HCT116 (cell line): Measurements from ENCODE around the gene TBC1D21. TPM values are rescaled to one million over a fixed set of nuclear protein-coding genes. Genes with fewer than 3 reads are reported as not detected.

Experiments used
- ATAC-seq: fragments of 200-7000 bp; cut with Tn5 transposase; 2 replicates; pipeline ENCODE4 v1.9.1; 2020; ENCODE audit warnings: mild to moderate bottlenecking, moderate library complexity
- BruUV-seq: library from RNA; stranded (reverse); fragments of 400-500 nt; replicated peaks from 2 replicates; lab custom pipeline; 2021; lab: Mats Ljungman, UMichigan
- CTCF ChIA-PET: fragments of 300-600 bp; sonication (Branson Sonifier 250); formaldehyde crosslinking; loops from one replicate; lab custom pipeline; 2021; ENCODE audit warnings: antibody characterized with exemption; lab: Charles Lee
- POLR2A ChIA-PET: fragments of 300-600, 350-600 bp; sonication (Branson Sonifier 250); formaldehyde crosslinking; loops from one replicate; lab custom pipeline; 2021; ENCODE audit warnings: antibody characterized with exemption; lab: Charles Lee
- RAD21 ChIA-PET, 2 experiments: fragments of 300-600 bp; sonication (Branson Sonifier 250); formaldehyde crosslinking; loops; one replicate each; lab custom pipeline; 2023; ENCODE audit warnings: low total read pairs in 2 of 2; ENCODE audit not compliant: uncharacterized antibody in 2 of 2, unreplicated experiment in 2 of 2, low non-redundant PET in 1 of 2; lab: Charles Lee
- DNase-seq: peaks from one replicate; pipeline ENCODE4 v3.0.0-alpha.2; 2010; ENCODE audit warnings: low read depth, low spot score
- H2AFZ ChIP-seq: fragments of 200-600 bp; shearing (Covaris generic), sonication (generic); 2 replicates; pipeline ENCODE4 v1.6.1; 2017; ENCODE audit warnings: low read depth, mixed run types, mixed read lengths, antibody characterized with exemption, low read length; ENCODE audit not compliant: poor library complexity, severe bottlenecking
- H3K27ac ChIP-seq: 2 replicates; pipeline ENCODE4 v1.5.1; 2012; ENCODE audit warnings: low read depth, low read length
- H3K27me3 ChIP-seq: fragments of 200-600 bp; sonication (generic); 2 replicates; pipeline ENCODE4 v1.6.1; 2016; ENCODE audit warnings: mixed run types, low read length, mixed read lengths; ENCODE audit not compliant: insufficient read depth
- H3K36me3 ChIP-seq, 2 experiments: fragments of 200-500 bp in 1 of 2; fragments of 200-600 bp in 1 of 2; sonication (Bioruptor generic) in 1 of 2; sonication (generic) in 1 of 2; 2 replicates each; pipeline versions ENCODE4 v1.5.1 to v1.6.1; 2014 to 2016; ENCODE audit warnings: low read length in 2 of 2, inconsistent platforms in 1 of 2, mixed read lengths in 1 of 2, mixed run types in 1 of 2; ENCODE audit not compliant: insufficient read depth in 2 of 2, control insufficient read depth in 1 of 2
- H3K4me1 ChIP-seq, 2 experiments: fragments of 200-600 bp in 1 of 2; sonication (generic) in 1 of 2; 2 replicates each; pipeline versions ENCODE4 v1.5.1 to v1.6.1; 2012 to 2017; ENCODE audit warnings: low read length in 2 of 2, inconsistent platforms in 1 of 2, mild to moderate bottlenecking in 1 of 2, mixed read lengths in 1 of 2, mixed run types in 1 of 2, moderate library complexity in 1 of 2; ENCODE audit not compliant: insufficient read depth in 2 of 2, control insufficient read depth in 1 of 2
- H3K4me2 ChIP-seq: fragments of 200-600 bp; sonication (generic); 2 replicates; pipeline ENCODE4 v1.6.1; 2017; ENCODE audit warnings: mixed run types, low read length, mixed read lengths
- H3K4me3 ChIP-seq, 2 experiments: fragments of 200-600 bp in 1 of 2; sonication (generic) in 1 of 2; replicated peaks in 1 of 2; 2 replicates each; pipeline ENCODE4 v1.5.1; 2011 to 2016; ENCODE audit warnings: low read length in 2 of 2, control low read depth in 1 of 2, low read depth in 1 of 2, mild to moderate bottlenecking in 1 of 2, mixed read lengths in 1 of 2, mixed run types in 1 of 2
- H3K79me2 ChIP-seq: fragments of 200-600 bp; sonication (generic); 2 replicates; pipeline ENCODE4 v1.6.1; 2017; ENCODE audit warnings: mild to moderate bottlenecking, mixed run types, low read length, moderate library complexity, mixed read lengths; ENCODE audit not compliant: insufficient read depth
- H3K9ac ChIP-seq: fragments of 200-600 bp; sonication (generic); 2 replicates; pipeline ENCODE4 v1.6.1; 2016; ENCODE audit warnings: low read length, mixed read lengths
- H3K9me2 ChIP-seq: fragments of 200-600 bp; sonication (generic), shearing (Covaris generic); 2 replicates; pipeline ENCODE4 v1.6.1; 2017; ENCODE audit warnings: mixed run types, mild to moderate bottlenecking, moderate library complexity; ENCODE audit not compliant: insufficient read depth
- H3K9me3 ChIP-seq, 2 experiments: fragments of 200-500 bp in 1 of 2; fragments of 200-600 bp in 1 of 2; sonication (Bioruptor generic) in 1 of 2; sonication (generic) in 1 of 2; 2 replicates each; pipeline ENCODE4 v1.6.1; 2014 to 2017; ENCODE audit warnings: low read length in 2 of 2, mixed read lengths in 2 of 2, inconsistent platforms in 1 of 2, low read depth in 1 of 2, mild to moderate bottlenecking in 1 of 2, mixed run types in 1 of 2, moderate library complexity in 1 of 2; ENCODE audit not compliant: control insufficient read depth in 1 of 2, insufficient read depth in 1 of 2
- H4K20me1 ChIP-seq: fragments of 200-600 bp; sonication (generic), shearing (Covaris generic); 2 replicates; pipeline ENCODE4 v1.6.1; 2017; ENCODE audit warnings: mixed run types, mild to moderate bottlenecking, moderate library complexity; ENCODE audit not compliant: insufficient read depth
- ATF3 ChIP-seq: IDR thresholded peaks from 2 replicates; pipeline ENCODE4 v1.6.1; 2012
- CEBPB ChIP-seq: IDR thresholded peaks from 2 replicates; pipeline ENCODE4 v1.6.1; 2012; ENCODE audit warnings: low read depth
- ELF1 ChIP-seq: IDR thresholded peaks from 2 replicates; pipeline ENCODE4 v1.6.1; 2012; ENCODE audit warnings: low read depth, borderline replicate concordance
- MAX ChIP-seq: IDR thresholded peaks from 2 replicates; pipeline ENCODE4 v1.6.1; 2012
- REST ChIP-seq: IDR thresholded peaks from 2 replicates; pipeline ENCODE4 v1.6.1; 2012; ENCODE audit warnings: low read depth
- SP1 ChIP-seq: IDR thresholded peaks from 2 replicates; pipeline ENCODE4 v1.6.1; 2012; ENCODE audit warnings: low read depth
- SRF ChIP-seq: IDR thresholded peaks from 2 replicates; pipeline ENCODE4 v1.6.1; 2012; ENCODE audit warnings: low read depth
- TCF7L2 ChIP-seq: IDR thresholded peaks from 2 replicates; pipeline ENCODE4 v1.7.0; 2011; ENCODE audit warnings: borderline replicate concordance, inconsistent platforms; ENCODE audit not compliant: insufficient read depth, insufficient read length; ENCODE audit errors: extremely low read depth
- YY1 ChIP-seq: IDR thresholded peaks from 2 replicates; pipeline ENCODE4 v1.6.1; 2011; ENCODE audit warnings: low read length, low read depth, moderate library complexity, mild to moderate bottlenecking; ENCODE audit not compliant: insufficient replicate concordance; ENCODE audit errors: extremely low read depth
- ZFX ChIP-seq: fragments of 450-650 bp; IDR thresholded peaks from 2 replicates; pipeline ENCODE4 v1.6.1; 2017
- ZNF274 ChIP-seq: fragments of 200-500 bp; sonication (Bioruptor generic); IDR thresholded peaks from 2 replicates; pipeline ENCODE4 v1.6.1; 2014; ENCODE audit warnings: mild to moderate bottlenecking, low read depth, low read length, inconsistent platforms
- intact Hi-C: fragments of 100-400 bp; cut with micrococcal nuclease; formaldehyde crosslinking; loops from 2 replicates; pipeline ENCODE4 v1.10.0; 2022
- total RNA-seq: library from RNA; stranded (reverse); gene quantifications from one replicate; pipeline ENCODE4 v1.2.1, GENCODE V29; 2021; ENCODE audit not compliant: unreplicated experiment
- TF ChIP-seq, protein P1 (sequence below): IDR thresholded peaks from 2 replicates; pipeline ENCODE4 v1.6.1; 2011; ENCODE audit warnings: mild to moderate bottlenecking, low read length, moderate library complexity; ENCODE audit not compliant: insufficient replicate concordance; ENCODE audit errors: extremely low read depth

TBC1D21 gene
- total RNA-seq, 1 experiment from 2014 or later = not detected

DNA sequence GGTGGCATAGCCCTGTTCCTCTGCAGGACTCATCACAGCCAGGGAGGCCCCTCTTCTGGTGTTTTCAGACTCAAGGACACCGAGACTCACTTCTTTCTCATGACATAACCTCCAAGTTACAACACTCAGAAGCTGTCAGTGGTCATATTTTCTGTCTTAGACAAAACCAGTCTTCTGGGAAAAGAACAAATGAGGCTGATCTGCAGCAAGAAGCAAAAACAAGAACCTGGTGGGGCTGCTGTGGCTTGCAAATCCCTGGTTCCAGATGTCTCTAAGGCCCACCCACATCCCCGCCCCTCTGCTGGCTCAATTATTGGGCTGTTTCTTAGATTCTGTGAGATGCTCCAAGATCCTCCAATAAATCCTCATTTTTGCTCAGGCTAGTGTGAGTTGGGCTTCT, 36.3 kb downstream of the TBC1D21 start:
- Histone ChIP-seq H3K4me2 (no peak overlapping the region), H4K20me1 (no peaks in the 10 kb centered on the region), H3K9me3 (no peaks in the 10 kb centered on the region), H3K4me1 (no peaks in the 10 kb centered on the region), H3K27me3 (no peaks in the 10 kb centered on the region), H3K27ac (no peak overlapping the region), H3K4me3 (no peak overlapping the region), H3K79me2 (no peaks in the 10 kb centered on the region), H2AFZ (no peak overlapping the region), H3K36me3 (no peaks in the 10 kb centered on the region), H3K9ac (no peak overlapping the region), H3K9me2 (no peaks in the 10 kb centered on the region)
- POLR2A ChIA-PET = no interaction called here
- intact Hi-C loops = loop anchor here (5.0 kb wide), 1 partner anchor 602 kb away; no protein-coding TSS in a partner anchor
- TF ChIP-seq SRF (no peak), CEBPB (no peak), TCF7L2 (no peak), MAX (no peak), ELF1 (no peak), ATF3 (no peak), SP1 (no peak), YY1 (no peak), REST (no peak), ZFX (no peak), ZNF274 (no peak)
- TF ChIP-seq, protein P1, sequence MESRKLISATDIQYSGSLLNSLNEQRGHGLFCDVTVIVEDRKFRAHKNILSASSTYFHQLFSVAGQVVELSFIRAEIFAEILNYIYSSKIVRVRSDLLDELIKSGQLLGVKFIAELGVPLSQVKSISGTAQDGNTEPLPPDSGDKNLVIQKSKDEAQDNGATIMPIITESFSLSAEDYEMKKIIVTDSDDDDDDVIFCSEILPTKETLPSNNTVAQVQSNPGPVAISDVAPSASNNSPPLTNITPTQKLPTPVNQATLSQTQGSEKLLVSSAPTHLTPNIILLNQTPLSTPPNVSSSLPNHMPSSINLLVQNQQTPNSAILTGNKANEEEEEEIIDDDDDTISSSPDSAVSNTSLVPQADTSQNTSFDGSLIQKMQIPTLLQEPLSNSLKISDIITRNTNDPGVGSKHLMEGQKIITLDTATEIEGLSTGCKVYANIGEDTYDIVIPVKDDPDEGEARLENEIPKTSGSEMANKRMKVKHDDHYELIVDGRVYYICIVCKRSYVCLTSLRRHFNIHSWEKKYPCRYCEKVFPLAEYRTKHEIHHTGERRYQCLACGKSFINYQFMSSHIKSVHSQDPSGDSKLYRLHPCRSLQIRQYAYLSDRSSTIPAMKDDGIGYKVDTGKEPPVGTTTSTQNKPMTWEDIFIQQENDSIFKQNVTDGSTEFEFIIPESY = no peak
- no TSS peak for BruUV-seq
- no peak for DNase-seq
- CTCF ChIA-PET = interaction anchor here (1.2 to 1.7 kb wide), 3 partner anchors 17 to 36 kb away, joined by 4 to 12 read pairs (median 5); no protein-coding TSS in a partner anchor
- RAD21 ChIA-PET = no interaction called here
- ATAC-seq = no peak
